Raji (cell line): ENCODE results near the gene CPN2.

Source experiments
- POLR2A ChIP-seq: IDR thresholded peaks from 2 replicates; pipeline ENCODE4 v1.6.1; 2011; ENCODE audit warnings: low read depth, low read length, control low read depth; ENCODE audit not compliant: insufficient read depth

The CPN2 gene

GRCh38 chr3:194316918-194317317 lies 34.2 kb downstream of the CPN2 start:
- TF ChIP-seq POLR2A, result no peak

- TF ChIP-seq POLR2A, result no peak
Observed at GRCh38 chr3:194315965-194316361, 35.2 kb downstream of the CPN2 start.

DNA sequence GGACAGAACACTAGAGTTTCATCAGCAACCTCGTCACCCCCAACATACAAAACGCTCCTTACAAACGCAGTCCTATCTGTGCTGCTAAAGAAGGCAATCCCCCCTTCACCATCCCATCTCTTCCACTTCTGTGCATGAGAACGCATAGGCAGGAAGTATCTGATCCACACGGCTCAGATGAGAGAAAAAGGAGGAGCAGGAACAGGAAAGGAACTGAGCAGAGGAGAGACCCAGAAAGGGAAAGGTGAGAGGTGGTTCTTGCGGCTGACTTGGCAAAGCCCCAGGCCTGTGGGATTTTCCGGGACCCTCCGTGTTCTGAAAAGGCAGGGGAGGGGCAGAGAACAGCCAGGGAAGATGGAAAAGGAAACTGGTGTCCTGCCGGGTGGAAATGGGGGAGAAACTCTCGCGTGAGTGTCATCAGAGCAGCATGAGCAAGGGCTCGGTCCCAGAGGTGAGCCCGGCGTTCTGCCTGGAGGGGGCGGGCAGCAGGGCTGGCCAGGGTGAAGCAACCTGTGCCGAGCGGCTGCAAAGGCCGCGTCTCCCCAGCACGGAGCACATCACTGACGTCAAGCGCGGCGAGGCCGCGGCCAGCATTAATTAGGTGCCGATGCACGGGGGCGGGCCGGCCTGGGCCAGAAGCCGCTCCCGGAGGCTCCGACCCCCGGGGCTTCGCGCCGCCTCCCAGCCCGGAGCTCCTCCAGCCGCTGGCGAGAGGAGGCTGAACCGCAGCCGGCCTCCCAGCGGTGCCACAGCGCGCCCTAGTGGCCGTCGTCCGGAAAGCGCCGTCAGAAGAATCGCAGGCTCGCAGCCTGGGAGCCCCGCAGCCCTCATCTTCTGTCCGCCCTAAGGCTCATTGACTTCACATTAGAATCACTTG lies 35.8 kb downstream of the CPN2 start:
- no peak for TF ChIP-seq POLR2A

GRCh38 chr3:194314388-194315068 lies 36.6 kb downstream of the CPN2 start:
- TF ChIP-seq POLR2A, result no peak

DNA sequence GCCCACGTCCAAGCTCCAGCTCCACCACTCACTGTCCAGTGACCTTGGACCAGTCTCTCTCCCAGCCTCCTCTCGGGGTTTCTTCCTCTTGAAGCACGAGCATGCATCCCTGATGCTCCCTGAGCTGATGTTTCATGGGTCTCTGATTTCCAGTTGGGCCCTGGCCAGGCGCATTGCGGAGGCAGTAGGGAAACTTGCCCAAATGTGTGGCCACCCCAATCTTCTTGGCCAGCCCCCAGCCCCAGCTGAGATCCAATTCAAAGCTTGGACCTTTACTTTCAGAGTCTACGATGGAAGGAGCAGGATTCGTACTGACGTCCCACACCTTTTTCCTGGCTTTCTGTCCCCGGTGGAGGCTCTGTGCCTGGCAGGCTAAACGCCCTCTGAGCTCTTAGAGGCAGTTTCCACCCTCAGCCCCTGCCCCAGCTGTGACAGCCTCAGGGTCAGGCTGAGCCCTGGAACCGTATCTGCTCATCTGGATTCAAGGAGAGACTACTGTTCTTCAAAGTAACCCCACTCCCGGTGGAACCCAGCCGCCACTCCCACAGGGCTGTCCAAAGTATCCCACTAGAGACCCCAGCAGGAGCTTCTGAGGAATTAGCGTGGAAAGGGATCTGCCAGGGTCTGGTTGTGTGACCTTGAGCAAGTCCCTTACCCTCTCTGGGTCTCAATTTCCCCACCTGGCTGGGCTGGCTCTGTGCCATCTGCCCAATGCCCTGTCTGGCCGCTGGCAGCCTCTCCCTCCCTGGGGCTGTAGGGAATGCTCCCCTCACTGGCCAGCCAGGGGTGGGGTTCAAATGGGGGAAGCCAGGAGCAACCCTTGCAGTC lies 37.4 kb downstream of the CPN2 start:
- no peak for TF ChIP-seq POLR2A

- no peak for TF ChIP-seq POLR2A
Observed at GRCh38 chr3:194312743-194313281, 38.3 kb downstream of the CPN2 start.

- no peak for TF ChIP-seq POLR2A
Observed at GRCh38 chr3:194312186-194312742, 38.9 kb downstream of the CPN2 start.

DNA sequence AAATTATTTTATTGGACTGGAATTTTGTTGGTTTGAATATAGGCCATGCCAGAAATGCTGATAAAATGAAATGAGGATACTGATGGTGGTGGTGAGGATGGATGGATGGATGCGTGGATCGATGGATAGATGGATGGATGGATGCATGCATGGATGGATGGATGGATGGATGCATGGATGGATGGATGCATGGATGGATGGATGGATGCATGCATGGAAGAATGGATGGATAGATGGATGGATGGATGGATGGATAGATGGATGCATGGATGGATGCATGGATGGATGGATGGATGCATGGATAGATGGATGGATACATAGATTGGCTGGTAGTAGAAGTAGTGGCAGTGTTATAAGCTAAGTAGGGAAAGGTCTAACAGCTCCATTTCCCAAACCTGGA lies 40.1 kb downstream of the CPN2 start:
- TF ChIP-seq POLR2A, result no peak

DNA sequence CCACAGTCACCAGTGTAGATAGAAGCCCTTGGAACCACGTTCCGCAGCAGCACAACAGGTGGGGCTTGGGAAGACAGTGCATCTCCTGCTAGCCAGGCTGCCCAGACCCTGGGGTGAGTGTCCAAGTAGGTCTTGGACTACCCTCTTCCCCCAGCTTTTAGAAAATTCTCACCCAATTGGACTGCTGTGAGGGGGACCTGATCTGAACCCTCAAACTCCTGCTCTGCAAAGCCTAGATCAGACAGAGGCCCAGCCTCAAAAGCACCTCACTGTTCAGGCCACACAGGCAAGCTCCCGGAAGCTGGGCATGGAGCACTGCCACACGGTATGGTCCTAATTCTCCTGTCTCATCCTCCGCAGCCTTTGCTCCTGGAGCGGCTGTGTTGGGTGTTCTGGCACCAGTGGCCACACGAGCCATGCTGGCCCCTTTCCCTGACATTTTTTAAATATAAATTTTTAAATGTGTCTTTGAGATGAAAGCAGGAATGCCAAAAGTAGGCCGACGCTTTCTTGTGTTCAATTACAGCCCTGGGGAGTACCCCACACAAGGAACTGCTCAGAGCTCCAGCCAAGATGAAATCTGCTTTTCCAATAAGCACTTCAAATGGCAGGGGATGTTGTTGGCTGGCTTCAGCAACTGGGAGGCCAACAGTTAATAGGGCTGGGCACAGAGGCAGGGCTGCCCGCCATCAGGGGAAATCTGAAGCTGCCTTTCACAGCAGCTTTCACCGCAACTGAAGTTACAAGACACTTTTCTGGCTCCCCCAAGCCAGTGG lies 40.9 kb downstream of the CPN2 start:
- TF ChIP-seq POLR2A, result no peak

GRCh38 chr3:194308601-194309449 lies 42.3 kb downstream of the CPN2 start:
- no peak for TF ChIP-seq POLR2A

DNA sequence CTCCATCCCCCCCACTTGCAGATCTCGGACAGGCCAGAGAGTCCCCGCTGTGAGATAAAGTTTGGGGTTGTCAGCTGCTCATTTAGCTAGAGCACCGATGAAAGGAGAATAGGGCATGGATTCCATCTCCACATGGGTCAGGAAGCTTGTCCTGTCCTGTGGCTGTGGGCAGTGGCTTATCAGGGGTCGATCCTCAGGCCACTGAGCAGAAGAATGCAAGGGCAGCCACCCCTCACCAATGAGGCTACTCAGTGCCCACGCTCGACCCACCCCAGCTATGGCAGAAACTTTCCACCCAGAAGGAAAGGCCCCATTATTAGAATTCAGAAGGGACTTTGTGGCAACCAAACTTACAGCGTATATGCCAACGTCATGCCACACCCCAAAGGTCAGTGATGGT lies 43.3 kb downstream of the CPN2 start:
- no peak for TF ChIP-seq POLR2A

DNA sequence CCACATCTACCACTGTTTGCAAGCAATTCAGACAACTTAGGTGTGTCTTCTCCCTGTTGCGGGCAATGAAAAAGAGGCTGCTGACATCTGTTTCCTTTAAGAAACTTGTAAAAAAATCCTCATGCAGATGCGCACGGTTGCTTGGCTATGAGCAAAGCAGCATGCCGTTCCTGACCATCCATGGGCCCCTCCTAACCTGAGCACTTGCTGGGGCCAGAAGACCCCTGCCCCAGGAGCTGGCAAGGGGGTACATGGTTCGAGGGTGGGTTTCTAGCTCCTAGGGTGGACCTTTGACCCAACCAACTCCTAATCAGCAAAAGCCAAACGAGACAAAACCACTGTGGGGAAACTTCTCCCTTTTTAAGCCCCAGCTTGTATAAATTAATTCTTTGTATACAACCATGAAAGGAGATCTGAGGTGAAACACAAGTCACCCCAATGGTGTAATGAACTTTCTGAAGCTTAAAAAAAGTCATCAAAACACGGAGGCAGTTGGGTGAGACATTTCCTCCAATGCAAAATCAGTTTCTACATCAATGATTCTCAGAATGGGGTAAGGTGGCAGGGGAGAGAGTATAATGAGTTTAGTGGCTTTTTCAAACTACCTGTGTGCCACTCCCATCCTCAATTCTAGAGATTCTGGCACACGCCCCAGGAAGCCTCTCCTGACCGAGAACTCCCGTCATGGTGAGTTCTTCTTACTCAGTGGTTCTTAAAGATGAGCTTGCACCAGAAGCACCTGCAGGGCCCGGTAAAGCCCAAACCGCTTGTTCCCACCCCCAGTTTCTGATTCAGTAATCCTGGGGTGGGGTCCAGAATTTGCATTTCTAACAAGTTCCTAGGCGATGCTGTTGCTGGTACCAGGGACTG lies 44.1 kb downstream of the CPN2 start:
- no peak for TF ChIP-seq POLR2A

GRCh38 chr3:194306109-194306686 lies 44.9 kb downstream of the CPN2 start:
- no peak for TF ChIP-seq POLR2A
